Motor neuron (in vitro differentiated cells): Measurements from ENCODE around the gene TTLL11. TPM values are rescaled to one million over a fixed set of nuclear protein-coding genes. Genes with fewer than 3 reads are reported as not detected.

Experiments used
- ATAC-seq, 8 experiments: fragments of 200-7000 bp; cut with Tn5 transposase; replicated peaks in 6 of 8; 2 replicates each; pipeline ENCODE4 v1.8.0; 2021; ENCODE audit warnings: mild to moderate bottlenecking in 8 of 8, moderate library complexity in 8 of 8
- H3K27ac ChIP-seq, 2 donors: fragments of 250-450 bp; sonication (Bioruptor Pico); 2 replicates each; pipeline ENCODE4 v1.9.0; 2021; ENCODE audit warnings: antibody characterized with exemption in 2 of 2, mild to moderate bottlenecking in 2 of 2, moderate library complexity in 1 of 2
- H3K4me1 ChIP-seq, 2 donors: fragments of 250-450 bp; sonication (Bioruptor Pico); replicated peaks in 1 of 2; 2 replicates each; pipeline ENCODE4 v1.6.1; 2021; ENCODE audit warnings: antibody characterized with exemption in 2 of 2, mild to moderate bottlenecking in 2 of 2, moderate library complexity in 1 of 2
- H3K4me3 ChIP-seq, 5 donors: fragments of 250-450 bp; sonication (Bioruptor Pico); 2 replicates each; pipeline ENCODE4 v1.9.0; 2021; ENCODE audit warnings: antibody characterized with exemption in 5 of 5, mild to moderate bottlenecking in 5 of 5, moderate library complexity in 4 of 5
- WGBS, 10 experiments: fragments of 450-650 bp; shearing (Covaris generic); methylation state at CpG; one replicate each; pipeline ENCODE4 v1.0.0; 2022; 5-methylcytosine and 5-hydroxymethylcytosine counted together
- in situ Hi-C, 9 experiments: fragments of 400-800 bp; cut with MboI; loops; one replicate each; pipeline ENCODE4 v1.15.0; 2021; ENCODE audit warnings: low sequenced_read_pairs in 9 of 9, low pct_unique_long_range_greater_than_20kb in 2 of 9; ENCODE audit not compliant: unreplicated experiment in 9 of 9
- total RNA-seq, 8 experiments: library from RNA; unstranded; fragments of 300-600 nt; gene quantifications; 2 replicates each; pipeline versions ENCODE4 v1.2.3 to v1.2.4, GENCODE V29; 2022

Gene TTLL11
- total RNA-seq, 8 experiments from 2014 or later: 5.7 to 16.9 (median 11.2) TPM

- Histone ChIP-seq H3K4me3 (no peak overlapping the region), H3K4me1 (peaks cover 27 to 30% of the 10 kb centered on the region in 2 donors), H3K27ac (no peak overlapping the region)
- ATAC-seq: no peak
- in situ Hi-C loops: no loop called here
- 83 to 100% (median 92%) methylated on average over 1 to 2 of the region's 3 CpGs; no CpG with 5 or more reads in 4 of the 10 experiments for WGBS, 10 experiments
Measured at GRCh38 chr9:121830441-121831140, 262.5 kb downstream of the TTLL11 start.

- H3K4me1 ChIP-seq: peaks cover 22 to 28% of the 10 kb centered on the region in 2 donors
- H3K4me3 ChIP-seq: no peak overlapping the region
- in situ Hi-C loops: no loop called here
- ATAC-seq: peak in 5 of 8 experiments; percentile 28 to 67 (median 58)
- no peak overlapping the region for H3K27ac ChIP-seq
- 54 to 100% (median 89%) methylated on average over 1 to 9 of the region's 17 CpGs; no CpG with 5 or more reads in 3 of the 10 experiments for WGBS, 10 experiments
Measured at GRCh38 chr9:121827251-121827967, 265.7 kb downstream of the TTLL11 start.

GRCh38 chr9:121826711-121827110, 266.4 kb downstream of the TTLL11 start:
- WGBS, 10 experiments: 100% methylated on average over 1 to 3 of the region's 7 CpGs; no CpG with 5 or more reads in 7 of the 10 experiments
- peaks cover 25 to 33% of the 10 kb centered on the region in 2 donors for H3K4me1 ChIP-seq
- no peak overlapping the region for H3K4me3 ChIP-seq
- in situ Hi-C loops: no loop called here
- ATAC-seq: no peak
- no peak overlapping the region for H3K27ac ChIP-seq

- peak; percentile 41 to 98 (median 68) for ATAC-seq
- H3K4me3 ChIP-seq: no peak overlapping the region
- H3K4me1 ChIP-seq: peaks cover 36 to 45% of the 10 kb centered on the region in 2 donors
- H3K27ac ChIP-seq: no peak overlapping the region
- in situ Hi-C loops: no loop called here
- WGBS, 10 experiments: 0 to 100% (median 45%) methylated on average over 1 to 7 of the region's 12 CpGs; no CpG with 5 or more reads in 2 of the 10 experiments
Measured at GRCh38 chr9:121825031-121825691, 267.9 kb downstream of the TTLL11 start.

- 77 to 100% (median 85%) methylated on average over 1 to 4 of the region's 4 CpGs; no CpG with 5 or more reads in 5 of the 10 experiments for WGBS, 10 experiments
- in situ Hi-C loops: no loop called here
- no peak for ATAC-seq
Measured at GRCh38 chr9:121824651-121825030, 268.5 kb downstream of the TTLL11 start.

GRCh38 chr9:121823451-121824169, 269.5 kb downstream of the TTLL11 start:
- in situ Hi-C loops: no loop called here
- H3K27ac ChIP-seq: no peak overlapping the region
- peaks cover 51 to 58% of the 10 kb centered on the region in 2 donors for H3K4me1 ChIP-seq
- H3K4me3 ChIP-seq: no peak overlapping the region
- ATAC-seq: no peak
- WGBS, 10 experiments: 80 to 100% (median 94%) methylated on average over 2 to 9 of the region's 13 CpGs; no CpG with 5 or more reads in 1 of the 10 experiments

More at GRCh38 chr9:121824651-121825030, 268.5 kb downstream of the TTLL11 start:
- Histone ChIP-seq H3K4me1 (peaks cover 40 to 49% of the 10 kb centered on the region in 2 donors), H3K27ac (no peak overlapping the region), H3K4me3 (no peak overlapping the region)

GRCh38 chr9:121822093-121823085, 270.7 kb downstream of the TTLL11 start:
- H3K27ac ChIP-seq: no peak overlapping the region
- no peak for ATAC-seq
- peaks cover 55 to 61% of the 10 kb centered on the region in 2 donors for H3K4me1 ChIP-seq

GRCh38 chr9:121821326-121821725, 271.8 kb downstream of the TTLL11 start:
- H3K4me1 ChIP-seq: peaks cover 60 to 65% of the 10 kb centered on the region in 2 donors

More at GRCh38 chr9:121822093-121823085, 270.7 kb downstream of the TTLL11 start:
- H3K4me3 ChIP-seq: no peak overlapping the region
- in situ Hi-C loops: no loop called here
- 80 to 99% (median 91%) methylated on average over 1 to 12 of the region's 34 CpGs; no CpG with 5 or more reads in 2 of the 10 experiments for WGBS, 10 experiments

GRCh38 chr9:121820286-121821005, 272.7 kb downstream of the TTLL11 start:
- in situ Hi-C loops: no loop called here

More at GRCh38 chr9:121821326-121821725, 271.8 kb downstream of the TTLL11 start:
- 86 to 96% (median 90%) methylated on average over 2 to 4 of the region's 5 CpGs; no CpG with 5 or more reads in 7 of the 10 experiments for WGBS, 10 experiments
- no peak for ATAC-seq
- Histone ChIP-seq H3K4me3 (no peak overlapping the region), H3K27ac (no peak overlapping the region)
- in situ Hi-C loops: no loop called here

GRCh38 chr9:121819428-121820231, 273.5 kb downstream of the TTLL11 start:
- in situ Hi-C loops: no loop called here
- Histone ChIP-seq H3K4me3 (peak overlapping the region in 3 of 5 donors; percentile 3 to 13 (median 8)), H3K4me1 (peaks cover 67 to 68% of the 10 kb centered on the region in 2 donors), H3K27ac (peak overlapping the region; percentile 42 to 67)
- peak; percentile 62 to 89 (median 88) for ATAC-seq
- WGBS, 10 experiments: 0 to 62% (median 2%) methylated on average over 1 to 5 of the region's 20 CpGs; no CpG with 5 or more reads in 6 of the 10 experiments

More at GRCh38 chr9:121820286-121821005, 272.7 kb downstream of the TTLL11 start:
- no peak overlapping the region for H3K4me3 ChIP-seq
- peaks cover 65% of the 10 kb centered on the region in 2 donors for H3K4me1 ChIP-seq
- WGBS, 10 experiments: 78 to 100% (median 100%) methylated on average over 1 to 6 of the region's 11 CpGs; no CpG with 5 or more reads in 3 of the 10 experiments
- ATAC-seq: no peak
- peak overlapping the region; percentile 5 to 60 for H3K27ac ChIP-seq
